Fibroblast of lung (primary cell): ENCODE measurements around the gene PSKH1. TPM values are rescaled to one million over a fixed set of nuclear protein-coding genes. Genes with fewer than 3 reads are reported as not detected.

Source experiments
- DNase-seq, 2 donors: peaks; one replicate each; pipeline versions ENCODE4 v3.0.0 to v3.0.0-alpha.2; 2010; ENCODE audit warnings: low read depth in 2 of 2
- H2AFZ ChIP-seq: 2 replicates; pipeline ENCODE4 v1.5.1; 2012; ENCODE audit warnings: low read length, control low read depth, inconsistent platforms
- H3K27ac ChIP-seq: 2 replicates; pipeline ENCODE4 v1.5.1; 2011; ENCODE audit warnings: low read length, control low read depth; ENCODE audit not compliant: insufficient read depth
- H3K27me3 ChIP-seq: 2 replicates; pipeline ENCODE4 v1.5.1; 2011; ENCODE audit warnings: mild to moderate bottlenecking, low read length; ENCODE audit not compliant: control insufficient read depth, insufficient read depth
- H3K36me3 ChIP-seq: 2 replicates; pipeline ENCODE4 v1.5.1; 2011; ENCODE audit warnings: low read length; ENCODE audit not compliant: control insufficient read depth, insufficient read depth
- H3K4me1 ChIP-seq: 2 replicates; pipeline ENCODE4 v1.5.1; 2011; ENCODE audit warnings: low read length; ENCODE audit not compliant: control insufficient read depth, insufficient read depth; ENCODE audit errors: extremely low read depth
- H3K4me2 ChIP-seq: 2 replicates; pipeline ENCODE4 v1.5.1; 2011; ENCODE audit warnings: low read length, control low read depth; ENCODE audit not compliant: insufficient read depth; ENCODE audit errors: extremely low read depth
- H3K4me3 ChIP-seq, 4 experiments: fragments of 200-600 bp in 1 of 4; sonication (generic) in 1 of 4; replicated peaks in 1 of 4; 2 replicates each; pipeline ENCODE4 v1.5.1; 2011 to 2016; ENCODE audit warnings: low read length in 4 of 4, low read depth in 3 of 4, mild to moderate bottlenecking in 3 of 4, control low read depth in 2 of 4, inconsistent platforms in 1 of 4, mixed read lengths in 1 of 4; ENCODE audit not compliant: insufficient read depth in 1 of 4; ENCODE audit errors: control extremely low read depth in 1 of 4
- H3K79me2 ChIP-seq: 2 replicates; pipeline ENCODE4 v1.5.1; 2012; ENCODE audit warnings: mild to moderate bottlenecking, low read length, inconsistent platforms; ENCODE audit not compliant: control insufficient read depth, insufficient read depth
- H3K9ac ChIP-seq: 2 replicates; pipeline ENCODE4 v1.5.1; 2011; ENCODE audit warnings: mild to moderate bottlenecking, low read length, control low read depth; ENCODE audit not compliant: insufficient read depth
- H3K9me3 ChIP-seq: 2 replicates; pipeline ENCODE4 v1.5.1; 2012; ENCODE audit warnings: low read depth, low read length; ENCODE audit not compliant: control insufficient read depth, insufficient read depth
- H4K20me1 ChIP-seq: 2 replicates; pipeline ENCODE4 v1.5.1; 2011; ENCODE audit warnings: low read length; ENCODE audit not compliant: control insufficient read depth, insufficient read depth; ENCODE audit errors: extremely low read depth
- EZH2 ChIP-seq: IDR thresholded peaks from 2 replicates; pipeline ENCODE4 v1.5.1; 2012; ENCODE audit warnings: low read length, control low read depth, mild to moderate bottlenecking; ENCODE audit errors: missing control alignments
- polyA plus RNA-seq, 2 donors: library from polyadenylated mRNA; depleted of rRNA in 1 of 2; stranded (reverse) in 1 of 2; unstranded in 1 of 2; fragments of >200 nt; gene quantifications; 2 replicates each; pipeline ENCODE4 v1.2.1, GENCODE V29; 2011 to 2012; ENCODE audit warnings: missing spikeins in 1 of 2
- total RNA-seq: library from RNA; depleted of rRNA; stranded (reverse); fragments of >200 nt; gene quantifications from 2 replicates; pipeline ENCODE4 v1.2.1, GENCODE V29; 2014
- TF ChIP-seq, protein P1 (sequence below), 2 donors: IDR thresholded peaks in 1 of 2; conservative IDR thresholded peaks in 1 of 2; 1 replicate in 1 of 2; 2 replicates in 1 of 2; pipeline ENCODE4 v1.5.1; 2011 to 2012; ENCODE audit warnings: low read length in 2 of 2, control low read depth in 1 of 2, inconsistent platforms in 1 of 2, low read depth in 1 of 2, mild to moderate bottlenecking in 1 of 2

PSKH1 gene
- total and polyA plus RNA-seq, 2 donors (not counting 1 experiment from before 2014, with no cell fraction given): 13.4 to 15.4 TPM

DNA sequence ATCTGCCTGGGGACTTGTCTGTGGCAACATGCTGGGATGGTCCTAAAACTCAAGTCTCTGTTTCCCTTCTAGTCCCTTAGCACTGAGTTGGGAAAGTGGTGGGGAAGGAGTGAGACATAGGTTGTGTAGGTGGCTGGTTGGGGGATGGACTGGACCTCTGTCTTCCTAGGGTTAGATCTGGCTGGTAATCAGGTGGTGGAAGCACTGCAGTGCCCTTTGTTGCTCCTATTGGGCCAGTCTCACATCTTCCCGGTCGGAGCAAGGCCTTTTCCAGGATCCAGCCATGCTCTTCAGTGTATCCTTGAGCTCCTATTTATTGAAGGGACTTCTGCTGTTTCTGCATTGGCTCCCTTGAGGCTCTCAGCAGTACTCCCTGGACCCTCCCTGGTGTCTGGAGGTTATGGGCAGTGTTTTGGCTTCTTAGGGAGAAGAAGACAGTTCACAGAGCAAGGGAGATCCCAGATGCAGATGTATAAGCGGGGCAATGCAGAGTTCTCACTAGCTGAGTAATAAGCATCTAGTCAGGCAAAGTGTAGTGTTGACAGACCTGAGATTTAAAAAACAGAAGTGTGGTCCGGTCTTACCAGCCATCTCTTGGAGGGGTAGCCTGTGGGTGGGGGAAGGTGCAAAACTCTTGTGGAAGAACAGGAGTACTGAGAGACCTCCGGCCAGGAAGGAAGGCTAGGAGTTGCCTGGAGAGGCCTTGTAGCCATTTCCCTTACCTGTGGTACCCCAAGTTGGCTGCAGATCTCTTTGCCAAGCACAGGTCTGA, 47.6 kb upstream of the PSKH1 start:
- no peak overlapping the region for H2AFZ ChIP-seq
- H3K9me3 ChIP-seq: no peaks in the 10 kb centered on the region
- H3K9ac ChIP-seq: peak overlapping the region; percentile 82
- H3K4me2 ChIP-seq: peak overlapping the region; percentile 85
- TF ChIP-seq, protein P1, sequence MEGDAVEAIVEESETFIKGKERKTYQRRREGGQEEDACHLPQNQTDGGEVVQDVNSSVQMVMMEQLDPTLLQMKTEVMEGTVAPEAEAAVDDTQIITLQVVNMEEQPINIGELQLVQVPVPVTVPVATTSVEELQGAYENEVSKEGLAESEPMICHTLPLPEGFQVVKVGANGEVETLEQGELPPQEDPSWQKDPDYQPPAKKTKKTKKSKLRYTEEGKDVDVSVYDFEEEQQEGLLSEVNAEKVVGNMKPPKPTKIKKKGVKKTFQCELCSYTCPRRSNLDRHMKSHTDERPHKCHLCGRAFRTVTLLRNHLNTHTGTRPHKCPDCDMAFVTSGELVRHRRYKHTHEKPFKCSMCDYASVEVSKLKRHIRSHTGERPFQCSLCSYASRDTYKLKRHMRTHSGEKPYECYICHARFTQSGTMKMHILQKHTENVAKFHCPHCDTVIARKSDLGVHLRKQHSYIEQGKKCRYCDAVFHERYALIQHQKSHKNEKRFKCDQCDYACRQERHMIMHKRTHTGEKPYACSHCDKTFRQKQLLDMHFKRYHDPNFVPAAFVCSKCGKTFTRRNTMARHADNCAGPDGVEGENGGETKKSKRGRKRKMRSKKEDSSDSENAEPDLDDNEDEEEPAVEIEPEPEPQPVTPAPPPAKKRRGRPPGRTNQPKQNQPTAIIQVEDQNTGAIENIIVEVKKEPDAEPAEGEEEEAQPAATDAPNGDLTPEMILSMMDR (conservative IDR thresholded peaks at IDR 0.05 in 1 of 2, IDR thresholded peaks at IDR 0.05 in 1 of 2; ENCODE audit: low read depth in 1 of 2, low read length in 2 of 2): no peak
- no peak for TF ChIP-seq EZH2
- no peaks in the 10 kb centered on the region for H3K27me3 ChIP-seq
- H3K27ac ChIP-seq: peak overlapping the region; percentile 86
- peaks cover 53% of the 10 kb centered on the region for H3K79me2 ChIP-seq
- peaks cover 19% of the 10 kb centered on the region for H3K4me1 ChIP-seq
- H3K36me3 ChIP-seq: no peaks in the 10 kb centered on the region
- peak overlapping the region; percentile 69 to 91 (median 76) for H3K4me3 ChIP-seq
- DNase-seq: no peak
- H4K20me1 ChIP-seq: no peaks in the 10 kb centered on the region

DNA sequence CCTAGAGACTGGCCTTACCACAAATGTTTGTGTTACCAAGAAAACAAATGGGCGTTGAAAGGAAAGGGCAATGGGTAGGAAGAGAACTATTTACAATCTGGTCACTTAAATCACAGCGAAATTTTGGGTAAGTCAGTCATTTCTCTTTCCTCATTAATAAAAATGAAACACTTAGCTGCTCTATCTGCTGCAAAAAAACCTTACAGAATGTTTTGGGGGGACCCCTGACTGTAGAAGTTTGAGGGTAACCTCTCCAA, 47.1 kb upstream of the PSKH1 start:
- Histone ChIP-seq H3K9ac (peak overlapping the region; percentile 82), H3K36me3 (no peaks in the 10 kb centered on the region), H3K4me2 (peak overlapping the region; percentile 85), H3K4me3 (peak overlapping the region; percentile 69 to 91 (median 76)), H3K27me3 (no peaks in the 10 kb centered on the region), H3K27ac (peak overlapping the region; percentile 86), H3K9me3 (no peaks in the 10 kb centered on the region), H3K4me1 (peaks cover 19% of the 10 kb centered on the region), H3K79me2 (peaks cover 57% of the 10 kb centered on the region), H2AFZ (no peak overlapping the region), H4K20me1 (no peaks in the 10 kb centered on the region)
- TF ChIP-seq, protein P1 (conservative IDR thresholded peaks at IDR 0.05 in 1 of 2, IDR thresholded peaks at IDR 0.05 in 1 of 2; ENCODE audit: low read depth in 1 of 2, low read length in 2 of 2): no peak
- no peak for DNase-seq

GRCh38 chr16:67846320-67847063, 46.6 kb upstream of the PSKH1 start, which contains the start of gene NUTF2:
TSS of gene NUTF2 (plus strand) at chr16:67846933. CDS start at chr16:67865131, 18,198 bp downstream.
- Histone ChIP-seq H3K9ac (peak within 1 kb of the TSS; percentile 82), H3K4me2 (peak within 1 kb of the TSS; percentile 92), H3K4me1 (peaks cover 19% of the 10 kb centered on the region), H3K9me3 (no peaks in the 10 kb centered on the region), H3K4me3 (peak within 1 kb of the TSS; percentile 76 to 91 (median 77)), H3K27me3 (no peaks in the 10 kb centered on the region), H3K27ac (peak within 1 kb of the TSS; percentile 86), H4K20me1 (no peaks in the 10 kb centered on the region), H3K79me2 (peaks cover 61% of the 10 kb centered on the region), H2AFZ (peak within 1 kb of the TSS; percentile 37), H3K36me3 (no peaks in the 10 kb centered on the region)
- TF ChIP-seq, protein P1 (conservative IDR thresholded peaks at IDR 0.05 in 1 of 2, IDR thresholded peaks at IDR 0.05 in 1 of 2; ENCODE audit: low read depth in 1 of 2, low read length in 2 of 2): no peak
- TF ChIP-seq EZH2: no peak
- DNase-seq: peak; percentile 87 to 92
